Measurements from ENCODE around the gene CABP7. TPM values are rescaled to one million over a fixed set of nuclear protein-coding genes. Genes with fewer than 3 reads are reported as not detected.

CABP7 gene
- total RNA-seq, 2 experiments from 2014 or later, result 0.33 to 0.45 TPM

DNA sequence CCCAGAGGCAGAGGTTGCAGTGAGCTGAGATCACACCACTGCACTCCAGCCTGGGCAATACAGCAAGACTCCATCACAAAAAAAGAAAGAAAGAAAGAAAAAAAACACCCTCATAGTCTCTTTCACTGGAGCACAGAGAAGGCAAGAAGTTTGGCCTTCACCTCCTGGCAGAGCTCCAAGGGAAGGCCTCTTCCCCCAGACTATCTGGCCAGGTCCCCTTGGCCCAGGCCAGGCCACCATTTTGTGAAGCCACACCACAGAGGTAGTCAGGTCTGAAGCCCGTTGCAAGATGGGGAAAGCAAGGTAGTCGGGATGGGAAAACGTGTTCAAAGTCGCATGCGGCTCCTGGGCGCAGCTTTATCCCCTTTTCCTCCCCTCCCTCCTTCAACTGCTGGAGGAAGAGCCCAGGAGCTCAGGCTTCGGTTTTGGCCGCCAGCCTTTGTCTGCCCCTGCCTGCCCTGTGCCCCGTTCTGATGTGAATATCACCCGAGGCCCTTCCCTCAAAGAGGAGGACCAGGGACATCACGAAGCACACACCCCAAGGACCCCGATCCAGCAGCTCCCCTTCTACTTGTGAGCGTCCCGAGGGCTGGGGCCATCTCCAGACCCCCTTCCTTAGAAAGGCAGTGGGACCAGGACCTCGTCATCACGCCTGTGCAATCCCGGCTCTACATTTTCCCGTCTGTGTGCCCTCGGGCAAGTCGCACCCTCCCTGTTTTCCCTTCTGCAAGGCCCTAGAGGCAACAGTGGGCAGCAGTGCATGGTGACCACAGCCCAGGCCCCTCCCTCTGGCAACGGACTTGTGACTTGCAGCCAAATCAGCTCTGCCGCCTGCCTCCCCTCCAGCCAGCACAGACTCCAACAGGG lies 17.7 kb downstream of the CABP7 start:
- Mint-ChIP-seq H3K4me3 (no peak overlapping the region), H3K27me3 (no peaks in the 10 kb centered on the region), H3K9me3 (no peaks in the 10 kb centered on the region), H3K4me1 (ENCODE audit: low read depth) (no peaks in the 10 kb centered on the region), H3K27ac (no peak overlapping the region), H3K36me3 (ENCODE audit: low read depth) (peaks cover 46% of the 10 kb centered on the region)
- Histone ChIP-seq H3K9me3 (ENCODE audit: control insufficient read depth in 1 of 2, insufficient read depth in 1 of 2, low read length in 2 of 2) (no peaks in the 10 kb centered on the region), H3K4me3 (ENCODE audit: low read length) (no peak overlapping the region), H3K36me3 (ENCODE audit: insufficient read depth, low read length) (peaks cover 36% of the 10 kb centered on the region), H3K4me1 (ENCODE audit: insufficient read depth, low read length) (no peaks in the 10 kb centered on the region), H3K27me3 (ENCODE audit: control insufficient read depth in 1 of 2, insufficient read depth in 2 of 2, low read length in 2 of 2) (no peaks in the 10 kb centered on the region), H3K27ac (ENCODE audit: low read depth in 1 of 2, low read length in 2 of 2) (no peak overlapping the region)
- ChIA-PET POLR2A (no interaction called here), CTCF (no interaction called here)
- TF ChIP-seq, protein P1, sequence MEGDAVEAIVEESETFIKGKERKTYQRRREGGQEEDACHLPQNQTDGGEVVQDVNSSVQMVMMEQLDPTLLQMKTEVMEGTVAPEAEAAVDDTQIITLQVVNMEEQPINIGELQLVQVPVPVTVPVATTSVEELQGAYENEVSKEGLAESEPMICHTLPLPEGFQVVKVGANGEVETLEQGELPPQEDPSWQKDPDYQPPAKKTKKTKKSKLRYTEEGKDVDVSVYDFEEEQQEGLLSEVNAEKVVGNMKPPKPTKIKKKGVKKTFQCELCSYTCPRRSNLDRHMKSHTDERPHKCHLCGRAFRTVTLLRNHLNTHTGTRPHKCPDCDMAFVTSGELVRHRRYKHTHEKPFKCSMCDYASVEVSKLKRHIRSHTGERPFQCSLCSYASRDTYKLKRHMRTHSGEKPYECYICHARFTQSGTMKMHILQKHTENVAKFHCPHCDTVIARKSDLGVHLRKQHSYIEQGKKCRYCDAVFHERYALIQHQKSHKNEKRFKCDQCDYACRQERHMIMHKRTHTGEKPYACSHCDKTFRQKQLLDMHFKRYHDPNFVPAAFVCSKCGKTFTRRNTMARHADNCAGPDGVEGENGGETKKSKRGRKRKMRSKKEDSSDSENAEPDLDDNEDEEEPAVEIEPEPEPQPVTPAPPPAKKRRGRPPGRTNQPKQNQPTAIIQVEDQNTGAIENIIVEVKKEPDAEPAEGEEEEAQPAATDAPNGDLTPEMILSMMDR (IDR thresholded peaks at IDR 0.05), result no peak
- no peak for ATAC-seq (ENCODE audit: poor library complexity)
- no peak for DNase-seq
- intact Hi-C loops (cut with DNase I, micrococcal nuclease), result no loop called here

DNA sequence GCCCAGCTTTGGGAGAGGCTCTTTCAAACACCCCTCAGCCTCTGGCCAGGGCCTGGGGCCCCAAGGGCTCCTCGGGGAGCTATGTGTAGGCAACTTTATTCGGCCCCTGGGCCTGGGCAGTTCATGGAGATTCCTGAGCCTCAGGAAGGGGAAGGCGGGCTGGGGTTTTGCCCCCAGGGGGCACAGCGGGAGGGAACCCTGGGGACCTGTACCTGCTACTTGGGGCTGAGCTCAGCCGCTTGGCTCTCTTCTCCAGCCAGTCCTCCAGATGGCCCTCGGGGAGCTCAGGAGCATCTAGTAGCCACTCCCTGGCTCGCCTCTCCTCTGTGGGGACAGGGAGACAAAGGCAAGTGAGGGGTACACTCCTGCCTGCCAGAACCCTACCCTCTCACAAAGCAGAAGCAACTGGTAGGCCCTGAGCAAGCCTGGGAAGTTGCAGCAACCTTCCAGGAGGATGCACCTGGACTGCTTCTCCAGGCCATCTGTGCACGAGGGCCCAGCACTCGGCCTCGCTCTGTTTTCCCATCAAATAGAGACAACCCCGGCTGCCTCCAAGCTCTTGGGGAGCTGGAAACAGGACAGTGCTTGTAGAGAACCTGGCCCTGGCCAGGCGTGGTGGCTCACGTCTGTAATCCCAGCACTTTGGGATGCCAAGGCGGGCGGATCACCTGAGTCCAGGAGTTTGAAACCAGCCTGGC lies 18.5 kb downstream of the CABP7 start:
- intact Hi-C loops (cut with DNase I, micrococcal nuclease), result no loop called here
- H3K36me3 ChIP-seq (ENCODE audit: insufficient read depth, low read length), result peaks cover 37% of the 10 kb centered on the region
- Mint-ChIP-seq H3K9me3 (no peaks in the 10 kb centered on the region), H3K27me3 (no peaks in the 10 kb centered on the region), H3K4me3 (no peak overlapping the region), H3K36me3 (ENCODE audit: low read depth) (peaks cover 47% of the 10 kb centered on the region), H3K4me1 (ENCODE audit: low read depth) (no peaks in the 10 kb centered on the region), H3K27ac (no peak overlapping the region)
- CTCF ChIA-PET, result no interaction called here
- no peaks in the 10 kb centered on the region for H3K27me3 ChIP-seq (ENCODE audit: control insufficient read depth in 1 of 2, insufficient read depth in 2 of 2, low read length in 2 of 2)
- ATAC-seq (ENCODE audit: poor library complexity), result no peak
- no peak overlapping the region for H3K4me3 ChIP-seq (ENCODE audit: low read length)
- no peaks in the 10 kb centered on the region for H3K4me1 ChIP-seq (ENCODE audit: insufficient read depth, low read length)
- TF ChIP-seq, protein P1 (IDR thresholded peaks at IDR 0.05), result no peak
- POLR2A ChIA-PET, result no interaction called here
- H3K27ac ChIP-seq (ENCODE audit: low read depth in 1 of 2, low read length in 2 of 2), result no peak overlapping the region
- no peaks in the 10 kb centered on the region for H3K9me3 ChIP-seq (ENCODE audit: control insufficient read depth in 1 of 2, insufficient read depth in 1 of 2, low read length in 2 of 2)
- DNase-seq, result no peak

DNA sequence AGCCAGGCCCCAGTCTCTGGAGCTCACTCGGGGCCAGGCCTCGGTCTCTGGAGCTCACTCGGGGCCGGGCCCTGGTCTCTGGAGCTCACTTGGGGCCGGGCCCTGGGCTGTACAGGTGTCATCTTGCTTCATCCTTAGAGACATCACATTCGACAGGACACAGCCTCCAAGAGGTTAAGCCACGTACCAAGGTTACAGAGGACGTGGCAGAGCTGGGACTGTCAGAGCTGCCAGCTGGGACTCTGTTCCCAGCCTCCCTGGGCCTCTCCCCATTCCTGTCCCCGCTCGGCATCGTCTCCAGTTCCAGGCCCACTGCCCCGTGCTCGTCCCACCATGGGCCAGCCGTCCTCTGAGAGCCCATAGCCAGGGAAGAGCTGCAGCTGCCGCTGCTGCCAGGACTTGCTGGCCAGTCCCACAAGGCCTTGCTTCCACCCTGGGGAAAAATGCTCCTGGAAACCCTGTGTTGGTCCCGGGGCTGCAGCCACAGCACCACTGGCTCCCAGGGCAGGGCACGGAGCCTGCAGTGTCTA lies 19.6 kb downstream of the CABP7 start:
- Mint-ChIP-seq H3K4me3 (no peak overlapping the region), H3K4me1 (ENCODE audit: low read depth) (no peaks in the 10 kb centered on the region), H3K27me3 (no peaks in the 10 kb centered on the region), H3K9me3 (no peaks in the 10 kb centered on the region), H3K36me3 (ENCODE audit: low read depth) (peaks cover 49% of the 10 kb centered on the region), H3K27ac (no peak overlapping the region)
- intact Hi-C loops (cut with DNase I, micrococcal nuclease), result no loop called here
- Histone ChIP-seq H3K9me3 (ENCODE audit: control insufficient read depth in 1 of 2, insufficient read depth in 1 of 2, low read length in 2 of 2) (no peaks in the 10 kb centered on the region), H3K27ac (ENCODE audit: low read depth in 1 of 2, low read length in 2 of 2) (no peak overlapping the region), H3K4me1 (ENCODE audit: insufficient read depth, low read length) (no peaks in the 10 kb centered on the region), H3K27me3 (ENCODE audit: control insufficient read depth in 1 of 2, insufficient read depth in 2 of 2, low read length in 2 of 2) (no peaks in the 10 kb centered on the region), H3K4me3 (ENCODE audit: low read length) (no peak overlapping the region), H3K36me3 (ENCODE audit: insufficient read depth, low read length) (peaks cover 37% of the 10 kb centered on the region)
- TF ChIP-seq, protein P1 (IDR thresholded peaks at IDR 0.05), result no peak
- CTCF ChIA-PET, result no interaction called here
- POLR2A ChIA-PET, result no interaction called here
- ATAC-seq (ENCODE audit: poor library complexity) (no peak), DNase-seq (no peak)

All from CD4-positive, alpha-beta T cell (primary cell).